Measurements from ENCODE around the gene BMI1.

Gene BMI1

GRCh38 chr10:22366435-22366703 is 45.5 kb downstream of the BMI1 start (continued):
- TF ChIP-seq POU6F1 (CRISPR knock-in tag; IDR thresholded peaks at IDR 0.05; ENCODE audit: borderline replicate concordance, low read depth), result no peak

GRCh38 chr10:22366771-22367170 is 45.9 kb downstream of the BMI1 start:
- TF ChIP-seq ARNTL (CRISPR knock-in tag; IDR thresholded peaks at IDR 0.05; ENCODE audit: borderline replicate concordance, low read depth), result no peak
- no peak for TF ChIP-seq CREB5 (CRISPR knock-in tag; IDR thresholded peaks at IDR 0.05; ENCODE audit: low read depth)
- TF ChIP-seq PATZ1 (CRISPR knock-in tag; IDR thresholded peaks at IDR 0.05; ENCODE audit: borderline replicate concordance), result no peak
- no peak for TF ChIP-seq POU6F1 (CRISPR knock-in tag; IDR thresholded peaks at IDR 0.05; ENCODE audit: borderline replicate concordance, low read depth)
- TF ChIP-seq GLIS3 (CRISPR knock-in tag; IDR thresholded peaks at IDR 0.05), result no peak
- no peak for TF ChIP-seq RARB (CRISPR knock-in tag; IDR thresholded peaks at IDR 0.05)
- ATAC-seq, result no peak

GRCh38 chr10:22367471-22367870 is 46.6 kb downstream of the BMI1 start:
- no peak for TF ChIP-seq ZFP3 (CRISPR knock-in tag; IDR thresholded peaks at IDR 0.05)
- TF ChIP-seq CSDC2 (CRISPR knock-in tag; IDR thresholded peaks at IDR 0.05), result no peak
- no peak for TF ChIP-seq ARNTL (CRISPR knock-in tag; IDR thresholded peaks at IDR 0.05; ENCODE audit: borderline replicate concordance, low read depth)
- no peak for TF ChIP-seq ESRRG (CRISPR knock-in tag; IDR thresholded peaks at IDR 0.05)
- TF ChIP-seq GLIS3 (CRISPR knock-in tag; IDR thresholded peaks at IDR 0.05), result no peak
- no peak for TF ChIP-seq CSRNP3 (CRISPR knock-in tag; IDR thresholded peaks at IDR 0.05)
- no peak for TF ChIP-seq SNAI2 (CRISPR knock-in tag; IDR thresholded peaks at IDR 0.05)
- no peak for TF ChIP-seq ZC3H10 (CRISPR knock-in tag; IDR thresholded peaks at IDR 0.05)
- no peak for TF ChIP-seq TSHZ2 (CRISPR knock-in tag; IDR thresholded peaks at IDR 0.05)
- TF ChIP-seq ZNF70 (CRISPR knock-in tag; IDR thresholded peaks at IDR 0.05), result no peak
- no peak for TF ChIP-seq TCF4 (CRISPR knock-in tag; IDR thresholded peaks at IDR 0.05; ENCODE audit: borderline replicate concordance)
- no peak for TF ChIP-seq ISL1 (CRISPR knock-in tag; IDR thresholded peaks at IDR 0.05)
- TF ChIP-seq CREB5 (CRISPR knock-in tag; IDR thresholded peaks at IDR 0.05; ENCODE audit: low read depth), result no peak
- TF ChIP-seq ZFP30 (CRISPR knock-in tag; IDR thresholded peaks at IDR 0.05), result no peak
- TF ChIP-seq RARB (CRISPR knock-in tag; IDR thresholded peaks at IDR 0.05), result no peak
- no peak for ATAC-seq
